ENCODE measurements around the gene NUBP2. TPM values are rescaled to one million over a fixed set of nuclear protein-coding genes. Genes with fewer than 3 reads are reported as not detected.

Gene NUBP2
- total RNA-seq, result 10 to 100 TPM; 63.6 to 64.2 TPM

GRCh38 chr16:1782408-1783264 is at the start of gene NUBP2, which contains the start of gene SPSB3:
Gene NUBP2 (plus strand): TSS chr16:1782960. CDS start chr16:1783021, 61 bp downstream.
Gene SPSB3 (minus strand): TSS chr16:1782571. CDS start chr16:1781483, 1,088 bp downstream.
- Mint-ChIP-seq H3K27me3 (no peaks in the 10 kb centered on the region), H3K9me3 (no peaks in the 10 kb centered on the region), H3K36me3 (peaks cover 8% of the 10 kb centered on the region), H3K4me1 (peaks cover 12% of the 10 kb centered on the region), H3K27ac (peak within 1 kb of the TSS; percentile 86), H3K4me3 (peak within 1 kb of the TSS; percentile 90)
- peak; percentile 99 for DNase-seq

GRCh38 chr16:1734123-1734522 is 48.6 kb upstream of the NUBP2 start:
- no peaks in the 10 kb centered on the region for H3K9me3 Mint-ChIP-seq
- no peak overlapping the region for H3K4me3 Mint-ChIP-seq
- H3K4me1 Mint-ChIP-seq, result no peaks in the 10 kb centered on the region
- DNase-seq, result no peak
- H3K27ac Mint-ChIP-seq, result no peak overlapping the region
- H3K36me3 Mint-ChIP-seq, result peaks cover 2% of the 10 kb centered on the region
- H3K27me3 Mint-ChIP-seq, result no peaks in the 10 kb centered on the region

- H3K27me3 Mint-ChIP-seq, result no peaks in the 10 kb centered on the region
- no peak overlapping the region for H3K4me3 Mint-ChIP-seq
- no peaks in the 10 kb centered on the region for H3K4me1 Mint-ChIP-seq
- peaks cover 2% of the 10 kb centered on the region for H3K36me3 Mint-ChIP-seq
- H3K9me3 Mint-ChIP-seq, result no peaks in the 10 kb centered on the region
- no peak overlapping the region for H3K27ac Mint-ChIP-seq
- no peak for DNase-seq
Measured at GRCh38 chr16:1734816-1735215, 47.9 kb upstream of the NUBP2 start.

GRCh38 chr16:1740234-1740633 is 42.5 kb upstream of the NUBP2 start:
- no peak overlapping the region for H3K4me3 Mint-ChIP-seq
- H3K9me3 Mint-ChIP-seq, result no peaks in the 10 kb centered on the region
- no peaks in the 10 kb centered on the region for H3K4me1 Mint-ChIP-seq
- peaks cover 1% of the 10 kb centered on the region for H3K36me3 Mint-ChIP-seq
- H3K27me3 Mint-ChIP-seq, result no peaks in the 10 kb centered on the region
- DNase-seq, result no peak
- H3K27ac Mint-ChIP-seq, result no peak overlapping the region

- Mint-ChIP-seq H3K4me1 (no peaks in the 10 kb centered on the region), H3K27me3 (no peaks in the 10 kb centered on the region), H3K36me3 (peaks cover 1% of the 10 kb centered on the region), H3K4me3 (no peak overlapping the region), H3K9me3 (no peaks in the 10 kb centered on the region), H3K27ac (no peak overlapping the region)
- no peak for DNase-seq
Measured at GRCh38 chr16:1740781-1741490, 41.8 kb upstream of the NUBP2 start.

- no peaks in the 10 kb centered on the region for H3K27me3 Mint-ChIP-seq
- no peaks in the 10 kb centered on the region for H3K9me3 Mint-ChIP-seq
- DNase-seq, result no peak
- peaks cover 1% of the 10 kb centered on the region for H3K36me3 Mint-ChIP-seq
- H3K4me3 Mint-ChIP-seq, result no peak overlapping the region
- H3K27ac Mint-ChIP-seq, result no peak overlapping the region
- no peaks in the 10 kb centered on the region for H3K4me1 Mint-ChIP-seq
Measured at GRCh38 chr16:1741553-1742165, 41.1 kb upstream of the NUBP2 start.

- H3K9me3 Mint-ChIP-seq, result no peaks in the 10 kb centered on the region
- DNase-seq, result no peak
- H3K36me3 Mint-ChIP-seq, result peaks cover 1% of the 10 kb centered on the region
- H3K27ac Mint-ChIP-seq, result no peak overlapping the region
- H3K27me3 Mint-ChIP-seq, result no peaks in the 10 kb centered on the region
- H3K4me3 Mint-ChIP-seq, result no peak overlapping the region
- no peaks in the 10 kb centered on the region for H3K4me1 Mint-ChIP-seq
Measured at GRCh38 chr16:1743376-1744337, 39.1 kb upstream of the NUBP2 start.

- Mint-ChIP-seq H3K27ac (no peak overlapping the region), H3K4me1 (no peaks in the 10 kb centered on the region), H3K4me3 (no peak overlapping the region), H3K27me3 (no peaks in the 10 kb centered on the region), H3K36me3 (peaks cover 1% of the 10 kb centered on the region), H3K9me3 (no peaks in the 10 kb centered on the region)
- no peak for DNase-seq
Measured at GRCh38 chr16:1744338-1744840, 38.4 kb upstream of the NUBP2 start.

- peaks cover 1% of the 10 kb centered on the region for H3K36me3 Mint-ChIP-seq
- no peak overlapping the region for H3K27ac Mint-ChIP-seq
- no peak for DNase-seq
- H3K9me3 Mint-ChIP-seq, result no peaks in the 10 kb centered on the region
- H3K27me3 Mint-ChIP-seq, result no peaks in the 10 kb centered on the region
- H3K4me3 Mint-ChIP-seq, result no peak overlapping the region
- H3K4me1 Mint-ChIP-seq, result no peaks in the 10 kb centered on the region
Measured at GRCh38 chr16:1745181-1745899, 37.4 kb upstream of the NUBP2 start.

GRCh38 chr16:1745900-1746692 is 36.7 kb upstream of the NUBP2 start:
- Mint-ChIP-seq H3K4me1 (no peaks in the 10 kb centered on the region), H3K9me3 (no peaks in the 10 kb centered on the region), H3K4me3 (no peak overlapping the region), H3K27ac (no peak overlapping the region), H3K27me3 (no peaks in the 10 kb centered on the region), H3K36me3 (peaks cover 1% of the 10 kb centered on the region)
- DNase-seq, result no peak

- Mint-ChIP-seq H3K27ac (no peak overlapping the region), H3K4me1 (no peaks in the 10 kb centered on the region), H3K9me3 (no peaks in the 10 kb centered on the region), H3K4me3 (no peak overlapping the region), H3K27me3 (no peaks in the 10 kb centered on the region), H3K36me3 (peaks cover 1% of the 10 kb centered on the region)
- DNase-seq, result no peak
Measured at GRCh38 chr16:1746693-1747195, 36.0 kb upstream of the NUBP2 start.

GRCh38 chr16:1747934-1748333 is 34.8 kb upstream of the NUBP2 start:
- Mint-ChIP-seq H3K4me3 (no peak overlapping the region), H3K4me1 (no peaks in the 10 kb centered on the region), H3K27ac (no peak overlapping the region), H3K9me3 (no peaks in the 10 kb centered on the region), H3K27me3 (no peaks in the 10 kb centered on the region), H3K36me3 (peaks cover 1% of the 10 kb centered on the region)
- no peak for DNase-seq

All from activated naive CD8-positive, alpha-beta T cell treated with anti-CD3 and anti-CD28 coated beads for 36 hours (primary cell).